BJ (cell line): ENCODE data around the gene FGF9. TPM values are rescaled to one million over a fixed set of nuclear protein-coding genes. Genes with fewer than 3 reads are reported as not detected.

ENCODE experiments used
- CTCF ChIA-PET: fragments of 350-600 bp; formaldehyde crosslinking; extraction: SDS; loops from one replicate; lab custom pipeline; 2021; ENCODE audit warnings: antibody characterized with exemption, inconsistent platforms; lab: Yijun Ruan, JAX
- POLR2A ChIA-PET: fragments of 300-600 bp; sonication (Branson Sonifier 250); formaldehyde crosslinking; extraction: SDS; loops from one replicate; lab custom pipeline; 2021; ENCODE audit warnings: antibody characterized with exemption; lab: Charles Lee
- DNase-seq: peaks from one replicate; pipeline ENCODE4 v3.0.0-alpha.2; 2011; ENCODE audit warnings: low read depth
- H3K27me3 ChIP-seq: 2 replicates; pipeline ENCODE4 v1.6.0; 2011; ENCODE audit warnings: low read length; ENCODE audit not compliant: control insufficient read depth, insufficient read depth
- H3K36me3 ChIP-seq: 2 replicates; pipeline ENCODE4 v1.5.1; 2011; ENCODE audit warnings: low read length; ENCODE audit not compliant: control insufficient read depth, insufficient read depth
- H3K4me3 ChIP-seq: 2 replicates; pipeline ENCODE4 v1.5.1; 2011; ENCODE audit warnings: low read depth, mild to moderate bottlenecking, control low read depth, low read length
- polyA plus RNA-seq: library from polyadenylated mRNA; depleted of rRNA; stranded (reverse); fragments of >200 nt; gene quantifications from 2 replicates; pipeline ENCODE4 v1.2.3, GENCODE V29; 2011
- TF ChIP-seq, protein P1 (sequence below): IDR thresholded peaks from 2 replicates; pipeline ENCODE4 v1.5.1; 2011; ENCODE audit warnings: low read depth, mild to moderate bottlenecking, control low read depth, inconsistent platforms, low read length, moderate library complexity; ENCODE audit not compliant: insufficient read depth

FGF9 gene
- polyA plus RNA-seq, 1 experiment, result not detected

DNA sequence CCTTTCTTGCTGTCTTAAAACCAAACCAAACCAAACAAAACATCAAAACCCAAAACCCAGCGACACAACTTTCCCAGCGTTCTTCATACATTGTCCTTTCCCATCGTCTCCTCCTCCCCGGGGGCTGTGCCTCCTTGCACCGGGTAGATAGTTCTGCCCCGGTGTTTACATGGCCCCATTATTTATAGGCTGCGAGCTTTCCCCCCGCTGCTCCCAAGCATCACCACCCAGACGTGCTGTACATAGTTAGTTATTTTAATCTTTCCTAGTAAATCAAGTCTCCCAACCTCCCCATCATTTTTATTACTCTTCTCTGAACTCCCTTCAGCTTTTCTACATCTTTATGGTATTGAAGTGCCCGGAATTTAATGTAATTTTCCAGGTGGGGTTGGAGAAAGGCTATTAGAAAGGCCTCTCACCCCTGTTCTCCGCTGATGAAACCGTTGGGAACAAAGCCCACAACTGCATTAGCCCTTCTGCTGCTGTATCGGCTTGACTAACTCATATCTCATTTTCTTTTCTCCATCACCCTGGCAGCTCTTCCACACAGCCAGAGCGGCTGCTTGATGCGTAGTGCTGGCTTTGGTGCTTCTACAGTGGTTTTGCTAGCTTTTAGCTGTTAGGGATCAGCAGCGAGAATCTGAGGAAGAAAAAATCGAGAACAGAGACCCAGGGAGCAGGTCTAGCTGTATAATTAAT, 53.1 kb downstream of the FGF9 start:
- DNase-seq, result no peak
- TF ChIP-seq, protein P1, sequence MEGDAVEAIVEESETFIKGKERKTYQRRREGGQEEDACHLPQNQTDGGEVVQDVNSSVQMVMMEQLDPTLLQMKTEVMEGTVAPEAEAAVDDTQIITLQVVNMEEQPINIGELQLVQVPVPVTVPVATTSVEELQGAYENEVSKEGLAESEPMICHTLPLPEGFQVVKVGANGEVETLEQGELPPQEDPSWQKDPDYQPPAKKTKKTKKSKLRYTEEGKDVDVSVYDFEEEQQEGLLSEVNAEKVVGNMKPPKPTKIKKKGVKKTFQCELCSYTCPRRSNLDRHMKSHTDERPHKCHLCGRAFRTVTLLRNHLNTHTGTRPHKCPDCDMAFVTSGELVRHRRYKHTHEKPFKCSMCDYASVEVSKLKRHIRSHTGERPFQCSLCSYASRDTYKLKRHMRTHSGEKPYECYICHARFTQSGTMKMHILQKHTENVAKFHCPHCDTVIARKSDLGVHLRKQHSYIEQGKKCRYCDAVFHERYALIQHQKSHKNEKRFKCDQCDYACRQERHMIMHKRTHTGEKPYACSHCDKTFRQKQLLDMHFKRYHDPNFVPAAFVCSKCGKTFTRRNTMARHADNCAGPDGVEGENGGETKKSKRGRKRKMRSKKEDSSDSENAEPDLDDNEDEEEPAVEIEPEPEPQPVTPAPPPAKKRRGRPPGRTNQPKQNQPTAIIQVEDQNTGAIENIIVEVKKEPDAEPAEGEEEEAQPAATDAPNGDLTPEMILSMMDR, result no peak
- Histone ChIP-seq H3K4me3 (no peak overlapping the region), H3K36me3 (no peaks in the 10 kb centered on the region), H3K27me3 (no peaks in the 10 kb centered on the region)
- CTCF ChIA-PET, result interaction anchor here (1.3 kb wide), 1 partner anchor 9 kb away, joined by 3 read pairs; no protein-coding TSS in a partner anchor
- POLR2A ChIA-PET, result no interaction called here

DNA sequence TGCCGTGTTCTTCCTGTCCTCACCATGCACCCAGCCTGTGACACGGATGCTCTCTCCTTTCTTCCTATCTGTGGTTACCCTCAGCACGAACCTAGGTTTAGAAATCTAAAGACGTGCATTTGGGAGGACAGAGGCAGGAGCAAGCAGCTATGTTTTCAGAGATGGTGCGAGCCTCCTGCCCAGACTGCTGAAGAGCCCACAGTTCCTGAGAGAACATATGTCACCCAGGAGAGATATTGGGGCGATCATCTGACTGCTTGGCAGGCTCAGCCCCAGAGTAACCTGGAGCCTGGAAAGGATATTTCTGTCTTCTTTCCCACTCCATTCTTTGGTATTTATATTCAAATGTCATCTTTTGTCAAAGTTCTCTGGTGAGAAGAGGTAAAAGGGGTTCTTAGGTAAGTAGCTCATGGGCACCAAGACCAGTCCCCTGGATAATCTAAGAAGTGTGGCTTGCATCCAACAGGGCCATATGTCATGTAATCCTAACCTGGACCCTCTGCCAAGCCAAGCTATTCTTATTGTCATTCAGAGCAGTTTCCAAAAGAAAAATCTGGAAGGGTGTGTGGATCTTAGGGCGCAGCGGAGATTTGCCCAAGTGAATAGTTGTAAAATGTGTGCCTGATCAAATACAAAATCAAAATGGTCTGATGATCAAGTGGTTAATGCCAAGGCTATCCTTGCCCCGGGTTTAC, 59.5 kb downstream of the FGF9 start:
- CTCF ChIA-PET, result no interaction called here
- TF ChIP-seq, protein P1, result no peak
- Histone ChIP-seq H3K4me3 (no peak overlapping the region), H3K36me3 (no peaks in the 10 kb centered on the region), H3K27me3 (no peaks in the 10 kb centered on the region; the same call in 1 of the 2 replicates)
- POLR2A ChIA-PET, result no interaction called here
- no peak for DNase-seq

DNA sequence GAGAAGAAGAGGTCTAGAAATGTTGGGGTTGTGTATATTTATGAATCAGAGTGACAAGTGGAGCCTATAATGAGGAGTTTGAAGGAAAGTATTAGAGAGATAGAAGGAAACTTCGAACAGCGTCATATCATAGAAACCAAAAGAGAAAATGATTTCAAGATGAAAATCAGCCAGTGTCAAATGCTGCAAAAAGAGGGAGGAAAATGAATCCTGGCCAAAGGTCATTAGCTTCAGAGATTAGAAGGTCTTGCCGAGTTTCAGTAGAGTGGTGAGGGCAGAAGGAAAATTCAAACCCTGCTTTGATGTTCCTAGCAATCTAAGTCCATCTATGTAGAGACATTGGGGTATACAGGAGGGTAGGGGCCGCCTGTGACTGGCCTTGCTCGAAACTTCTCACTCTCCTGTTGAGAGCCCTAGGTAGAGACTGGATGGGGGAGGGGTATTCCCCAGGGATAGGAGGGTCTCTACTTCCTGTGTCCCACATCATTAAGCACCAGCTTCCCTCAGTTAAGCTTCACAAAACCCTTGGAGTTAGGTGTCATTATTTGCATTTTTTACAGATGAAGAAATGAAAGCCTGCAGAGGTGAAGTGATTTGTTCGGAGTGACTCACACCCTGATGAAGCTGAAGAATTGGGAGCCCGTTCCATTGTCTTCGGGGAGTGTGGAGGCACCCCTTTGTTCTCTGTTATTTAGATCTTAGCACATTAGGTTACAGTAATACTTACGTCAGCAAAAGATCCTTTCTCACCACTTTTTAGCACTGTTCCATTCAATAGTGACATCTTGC, 62.8 kb downstream of the FGF9 start:
- DNase-seq, result no peak
- POLR2A ChIA-PET, result no interaction called here

DNA sequence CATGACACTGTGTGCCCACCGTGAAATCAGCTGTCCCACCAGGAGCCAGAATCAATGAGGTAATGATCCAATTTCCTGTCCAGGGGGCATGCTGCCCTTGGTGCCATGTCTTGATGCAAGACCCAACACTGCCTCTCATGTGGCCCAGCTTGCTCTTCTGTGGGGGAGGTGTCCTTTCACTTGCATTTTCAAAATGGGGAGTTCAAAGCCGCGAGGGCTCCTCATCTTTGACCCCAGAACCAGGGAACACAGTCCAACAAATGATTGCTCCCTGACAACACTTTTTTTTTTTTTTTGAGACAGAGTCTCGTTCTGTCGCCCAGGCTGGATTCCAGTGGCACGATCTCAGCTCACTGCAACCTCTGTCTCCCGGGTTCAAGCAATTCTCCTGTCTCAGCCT, 64.1 kb downstream of the FGF9 start:
- POLR2A ChIA-PET, result no interaction called here

More for the DNA sequence above, 62.8 kb downstream of the FGF9 start:
- H3K4me3 ChIP-seq, result no peak overlapping the region
- H3K27me3 ChIP-seq, result no peaks in the 10 kb centered on the region; the same call in 1 of the 2 replicates
- TF ChIP-seq, protein P1, result no peak
- H3K36me3 ChIP-seq, result no peaks in the 10 kb centered on the region
- CTCF ChIA-PET, result interaction anchor here (1.1 kb wide), 1 partner anchor 9 kb away, joined by 3 read pairs; no protein-coding TSS in a partner anchor

More for the DNA sequence above, 64.1 kb downstream of the FGF9 start:
- Histone ChIP-seq H3K4me3 (no peak overlapping the region), H3K27me3 (no peaks in the 10 kb centered on the region; the same call in 1 of the 2 replicates), H3K36me3 (no peaks in the 10 kb centered on the region)
- CTCF ChIA-PET, result no interaction called here
- TF ChIP-seq, protein P1, result no peak
- no peak for DNase-seq
